Astrocyte (in vitro differentiated cells and primary cell): ENCODE measurements around the gene CANX.

Experiments
- EZH2 ChIP-seq: IDR thresholded peaks from 2 replicates; pipeline ENCODE4 v1.6.1; 2012; ENCODE audit warnings: mild to moderate bottlenecking, low read length, inconsistent platforms; ENCODE audit not compliant: insufficient read depth
- TF ChIP-seq, protein P1 (sequence below): IDR thresholded peaks from 2 replicates; pipeline ENCODE4 v1.5.1; 2011; ENCODE audit warnings: low read depth, mild to moderate bottlenecking, inconsistent platforms, low read length, moderate library complexity; ENCODE audit not compliant: insufficient read depth

GRCh38 chr5:179762781-179763176, 64.0 kb downstream of the CANX start:
- TF ChIP-seq, protein P1, sequence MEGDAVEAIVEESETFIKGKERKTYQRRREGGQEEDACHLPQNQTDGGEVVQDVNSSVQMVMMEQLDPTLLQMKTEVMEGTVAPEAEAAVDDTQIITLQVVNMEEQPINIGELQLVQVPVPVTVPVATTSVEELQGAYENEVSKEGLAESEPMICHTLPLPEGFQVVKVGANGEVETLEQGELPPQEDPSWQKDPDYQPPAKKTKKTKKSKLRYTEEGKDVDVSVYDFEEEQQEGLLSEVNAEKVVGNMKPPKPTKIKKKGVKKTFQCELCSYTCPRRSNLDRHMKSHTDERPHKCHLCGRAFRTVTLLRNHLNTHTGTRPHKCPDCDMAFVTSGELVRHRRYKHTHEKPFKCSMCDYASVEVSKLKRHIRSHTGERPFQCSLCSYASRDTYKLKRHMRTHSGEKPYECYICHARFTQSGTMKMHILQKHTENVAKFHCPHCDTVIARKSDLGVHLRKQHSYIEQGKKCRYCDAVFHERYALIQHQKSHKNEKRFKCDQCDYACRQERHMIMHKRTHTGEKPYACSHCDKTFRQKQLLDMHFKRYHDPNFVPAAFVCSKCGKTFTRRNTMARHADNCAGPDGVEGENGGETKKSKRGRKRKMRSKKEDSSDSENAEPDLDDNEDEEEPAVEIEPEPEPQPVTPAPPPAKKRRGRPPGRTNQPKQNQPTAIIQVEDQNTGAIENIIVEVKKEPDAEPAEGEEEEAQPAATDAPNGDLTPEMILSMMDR = no peak
- no peak for TF ChIP-seq EZH2
